GM12873 (cell line): Measurements from ENCODE around the gene GNE.

Experiments
- CTCF ChIP-seq: IDR thresholded peaks from 2 replicates; pipeline ENCODE4 v1.5.1; 2012; ENCODE audit warnings: low read depth, mild to moderate bottlenecking, moderate library complexity, low read length, control low read depth; ENCODE audit not compliant: insufficient read depth; ENCODE audit errors: missing control alignments

Gene GNE

GRCh38 chr9:36292641-36293040, 34.4 kb upstream of the GNE start:
- TF ChIP-seq CTCF, result no peak

GRCh38 chr9:36290996-36291395, 32.7 kb upstream of the GNE start:
- no peak for TF ChIP-seq CTCF

- no peak for TF ChIP-seq CTCF
Measured at GRCh38 chr9:36289836-36290435, 31.7 kb upstream of the GNE start.

GRCh38 chr9:36288070-36288469, 29.8 kb upstream of the GNE start:
- TF ChIP-seq CTCF, result no peak

GRCh38 chr9:36286388-36286787, 28.1 kb upstream of the GNE start:
- TF ChIP-seq CTCF, result no peak

GRCh38 chr9:36284226-36284625, 26.0 kb upstream of the GNE start:
- TF ChIP-seq CTCF, result no peak

- no peak for TF ChIP-seq CTCF
Measured at GRCh38 chr9:36282275-36282674, 24.0 kb upstream of the GNE start.

GRCh38 chr9:36280989-36281388, 22.7 kb upstream of the GNE start:
- no peak for TF ChIP-seq CTCF
